HG03175 (cell line): ENCODE data around the gene PDE1C.

ENCODE experiments used
- ATAC-seq: cut with Tn5 transposase; IDR thresholded peaks from one replicate; pipeline ENCODE4 v1.9.1; 2021; ENCODE audit warnings: mild to moderate bottlenecking, moderate library complexity; ENCODE audit not compliant: unreplicated experiment

Gene PDE1C

GRCh38 chr7:31720366-31720765 lies 349.8 kb downstream of the PDE1C start:
- no peak for ATAC-seq

DNA sequence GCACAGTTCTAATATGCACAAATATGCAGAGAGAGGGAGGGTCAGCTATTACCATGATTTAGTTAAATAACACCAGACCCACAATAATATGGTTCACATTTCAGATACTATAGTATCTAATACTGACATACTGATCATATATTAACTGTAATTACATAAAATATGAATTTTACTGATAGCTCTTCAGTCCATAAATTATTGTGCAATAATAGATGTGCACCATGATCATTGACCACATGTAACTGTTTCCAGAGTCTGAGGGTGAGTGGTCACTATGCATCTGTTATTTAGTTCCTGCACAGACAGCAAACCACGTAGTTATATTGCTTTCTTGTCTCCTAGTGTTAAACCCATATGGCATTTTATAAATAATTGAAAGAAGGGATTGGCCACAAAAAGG lies 353.9 kb downstream of the PDE1C start:
- ATAC-seq: no peak

- no peak for ATAC-seq
Measured at GRCh38 chr7:31710171-31710570, 360.0 kb downstream of the PDE1C start.

DNA sequence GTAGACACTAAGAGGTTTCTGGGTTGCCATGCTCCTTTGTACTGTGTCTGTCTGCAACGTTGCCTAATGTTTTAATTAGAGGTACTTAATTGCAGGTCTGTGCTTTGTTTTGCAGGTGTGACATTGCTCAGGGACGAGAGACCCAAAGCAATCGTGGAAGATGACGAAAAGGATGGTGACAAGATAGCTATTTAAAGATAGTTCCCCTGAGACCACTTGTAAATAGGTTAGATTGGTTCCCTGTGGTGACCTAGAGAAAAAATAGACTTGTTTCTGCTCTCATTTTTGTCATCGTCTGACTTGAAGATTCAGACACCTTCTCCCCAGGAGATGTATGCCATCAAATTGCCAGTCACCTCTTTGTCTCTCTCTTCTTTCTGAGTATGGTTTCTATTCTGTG lies 363.1 kb downstream of the PDE1C start:
- no peak for ATAC-seq

- ATAC-seq: peak; percentile 75
Measured at GRCh38 chr7:31705377-31705776, 364.8 kb downstream of the PDE1C start.

DNA sequence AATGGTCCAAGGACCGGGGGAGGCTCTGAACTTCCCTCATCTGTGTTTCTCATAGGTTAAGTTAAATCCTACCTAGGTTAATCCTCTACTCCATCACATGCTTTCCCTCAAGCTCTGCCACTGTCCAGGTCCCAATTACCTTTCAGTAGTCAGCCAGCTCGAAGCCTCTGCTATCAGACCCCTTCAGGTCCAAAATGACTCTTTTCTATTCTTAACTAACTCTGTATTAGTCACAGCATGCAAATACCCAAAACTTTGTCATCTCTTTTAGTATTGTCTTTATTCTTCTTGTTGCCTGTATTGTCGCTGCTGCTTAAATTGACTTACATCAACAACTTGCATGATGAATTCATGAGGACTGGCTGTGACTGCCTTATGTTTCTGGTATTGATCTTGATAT lies 367.9 kb downstream of the PDE1C start:
- no peak for ATAC-seq
